Testis (tissue), 2 donors: Measurements from ENCODE around the gene GOLGA7B.

Experiments
- POLR2A ChIP-seq: fragments of 450-650 bp; IDR thresholded peaks from one replicate; pipeline ENCODE4 v1.6.1; 2017; ENCODE audit warnings: antibody characterized with exemption, mild to moderate bottlenecking, moderate library complexity
- TF ChIP-seq, protein P1 (sequence below), 3 experiments: fragments of 450-650 bp in 2 of 3; fragments of 200-600 bp in 1 of 3; sonication (generic) in 1 of 3; IDR thresholded peaks; one replicate each; pipeline ENCODE4 v1.5.1; 2016 to 2019; ENCODE audit warnings: antibody characterized with exemption in 3 of 3, mild to moderate bottlenecking in 2 of 3, moderate library complexity in 1 of 3

DNA sequence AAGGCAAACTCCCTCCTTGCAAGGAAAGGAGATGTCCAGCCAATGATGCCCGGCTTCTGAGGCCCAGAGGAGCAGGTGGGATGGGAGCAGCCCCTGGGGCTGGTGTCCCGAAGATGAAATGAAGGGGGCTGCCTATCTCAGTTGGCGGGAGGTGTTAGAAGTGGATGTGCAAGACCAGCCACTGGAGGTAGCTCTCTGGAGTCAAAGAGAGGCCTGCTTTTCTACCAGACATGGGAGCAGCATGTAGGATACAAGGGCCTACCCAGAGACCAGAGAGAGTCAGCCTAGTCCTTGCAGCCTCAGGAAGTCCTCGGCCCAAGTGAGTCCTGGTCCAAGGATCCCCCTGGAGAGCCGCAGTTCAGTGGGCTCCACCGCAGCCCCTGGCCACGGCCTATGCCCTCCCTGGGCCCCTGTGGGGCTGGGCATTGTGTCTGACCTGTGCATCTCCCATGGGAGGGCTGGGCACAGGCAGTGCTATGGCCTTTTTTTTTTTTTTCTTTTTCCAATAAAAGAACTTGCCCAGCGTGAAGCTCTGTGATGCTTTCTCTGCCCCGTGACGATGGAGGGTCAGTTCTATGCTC is 17.7 kb downstream of the GOLGA7B start:
- TF ChIP-seq, protein P1, sequence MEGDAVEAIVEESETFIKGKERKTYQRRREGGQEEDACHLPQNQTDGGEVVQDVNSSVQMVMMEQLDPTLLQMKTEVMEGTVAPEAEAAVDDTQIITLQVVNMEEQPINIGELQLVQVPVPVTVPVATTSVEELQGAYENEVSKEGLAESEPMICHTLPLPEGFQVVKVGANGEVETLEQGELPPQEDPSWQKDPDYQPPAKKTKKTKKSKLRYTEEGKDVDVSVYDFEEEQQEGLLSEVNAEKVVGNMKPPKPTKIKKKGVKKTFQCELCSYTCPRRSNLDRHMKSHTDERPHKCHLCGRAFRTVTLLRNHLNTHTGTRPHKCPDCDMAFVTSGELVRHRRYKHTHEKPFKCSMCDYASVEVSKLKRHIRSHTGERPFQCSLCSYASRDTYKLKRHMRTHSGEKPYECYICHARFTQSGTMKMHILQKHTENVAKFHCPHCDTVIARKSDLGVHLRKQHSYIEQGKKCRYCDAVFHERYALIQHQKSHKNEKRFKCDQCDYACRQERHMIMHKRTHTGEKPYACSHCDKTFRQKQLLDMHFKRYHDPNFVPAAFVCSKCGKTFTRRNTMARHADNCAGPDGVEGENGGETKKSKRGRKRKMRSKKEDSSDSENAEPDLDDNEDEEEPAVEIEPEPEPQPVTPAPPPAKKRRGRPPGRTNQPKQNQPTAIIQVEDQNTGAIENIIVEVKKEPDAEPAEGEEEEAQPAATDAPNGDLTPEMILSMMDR (IDR thresholded peaks at IDR 0.05), result no peak
- no peak for TF ChIP-seq POLR2A
